GM04503 (cell line): ENCODE measurements around the gene MAG.

Experiments used
- DNase-seq: peaks from one replicate; pipeline ENCODE4 v3.0.0-alpha.2; 2012; ENCODE audit warnings: low read depth

The MAG gene

GRCh38 chr19:35318679-35319448 lies 26.9 kb downstream of the MAG start:
- peak; percentile 78 for DNase-seq

- DNase-seq = no peak
Observed at GRCh38 chr19:35320065-35320713, 28.2 kb downstream of the MAG start.

- DNase-seq = no peak
Observed at GRCh38 chr19:35321291-35321690, 29.3 kb downstream of the MAG start.

GRCh38 chr19:35322014-35322413 lies 30.1 kb downstream of the MAG start:
- DNase-seq = no peak

GRCh38 chr19:35327642-35328041 lies 35.7 kb downstream of the MAG start:
- DNase-seq = no peak

GRCh38 chr19:35328851-35329285 lies 36.9 kb downstream of the MAG start, which contains the start of gene CD22:
Gene CD22 (plus strand): TSS chr19:35329187. CDS start chr19:35332041, 2,854 bp downstream.
- no peak for DNase-seq

- DNase-seq = no peak
Observed at GRCh38 chr19:35329323-35329722, 37.4 kb downstream of the MAG start.

- DNase-seq = no peak
Observed at GRCh38 chr19:35330475-35330874, 38.5 kb downstream of the MAG start.

GRCh38 chr19:35331551-35332214 lies 39.7 kb downstream of the MAG start:
- DNase-seq = no peak

GRCh38 chr19:35332817-35333216 lies 40.9 kb downstream of the MAG start:
- DNase-seq = no peak

- no peak for DNase-seq
Observed at GRCh38 chr19:35334144-35334753, 42.3 kb downstream of the MAG start.

- DNase-seq = no peak
Observed at GRCh38 chr19:35336166-35336955, 44.4 kb downstream of the MAG start.

GRCh38 chr19:35337097-35337983 lies 45.4 kb downstream of the MAG start:
- DNase-seq = no peak

GRCh38 chr19:35337984-35338296 lies 46.0 kb downstream of the MAG start:
- no peak for DNase-seq

- DNase-seq = no peak
Observed at GRCh38 chr19:35340431-35340830, 48.5 kb downstream of the MAG start.

GRCh38 chr19:35341006-35341405 lies 49.0 kb downstream of the MAG start:
- no peak for DNase-seq

- DNase-seq = no peak
Observed at GRCh38 chr19:35341565-35342225, 49.7 kb downstream of the MAG start.

- DNase-seq = no peak
Observed at GRCh38 chr19:35342430-35342829, 50.5 kb downstream of the MAG start.

GRCh38 chr19:35344511-35345031 lies 52.6 kb downstream of the MAG start:
- DNase-seq = no peak

- DNase-seq = no peak
Observed at GRCh38 chr19:35345671-35346111, 53.7 kb downstream of the MAG start.
